ENCODE measurements around the gene HHIPL2. TPM values are rescaled to one million over a fixed set of nuclear protein-coding genes. Genes with fewer than 3 reads are reported as not detected.

The HHIPL2 gene
- total RNA-seq, 1 donor = not detected

- no peak for TF ChIP-seq CTCF (IDR thresholded peaks at IDR 0.05; ENCODE audit: insufficient read depth, low read depth, low read length)
- no peak for DNase-seq (ENCODE audit: low read depth)
- H3K4me3 ChIP-seq (ENCODE audit: low read depth, low read length) = no peak overlapping the region
Observed at GRCh38 chr1:222586842-222587241, 38.9 kb upstream of the HHIPL2 start.

- no peak for TF ChIP-seq CTCF (IDR thresholded peaks at IDR 0.05; ENCODE audit: insufficient read depth, low read depth, low read length)
- DNase-seq (ENCODE audit: low read depth) = no peak
- H3K4me3 ChIP-seq (ENCODE audit: low read depth, low read length) = no peak overlapping the region
Observed at GRCh38 chr1:222583079-222583478, 35.2 kb upstream of the HHIPL2 start.

GRCh38 chr1:222582099-222582774 is 34.3 kb upstream of the HHIPL2 start:
- TF ChIP-seq CTCF (IDR thresholded peaks at IDR 0.05; ENCODE audit: insufficient read depth, low read depth, low read length) = no peak
- peak; percentile 17 for DNase-seq (ENCODE audit: low read depth)
- no peak overlapping the region for H3K4me3 ChIP-seq (ENCODE audit: low read depth, low read length)

GRCh38 chr1:222579316-222579715 is 31.4 kb upstream of the HHIPL2 start:
- no peak overlapping the region for H3K4me3 ChIP-seq (ENCODE audit: low read depth, low read length)
- no peak for TF ChIP-seq CTCF (IDR thresholded peaks at IDR 0.05; ENCODE audit: insufficient read depth, low read depth, low read length)
- DNase-seq (ENCODE audit: low read depth) = no peak

- no peak for DNase-seq (ENCODE audit: low read depth)
- no peak for TF ChIP-seq CTCF (IDR thresholded peaks at IDR 0.05; ENCODE audit: insufficient read depth, low read depth, low read length)
- no peak overlapping the region for H3K4me3 ChIP-seq (ENCODE audit: low read depth, low read length)
Observed at GRCh38 chr1:222570837-222571236, 22.9 kb upstream of the HHIPL2 start.

GRCh38 chr1:222561656-222562055 is 13.8 kb upstream of the HHIPL2 start:
- DNase-seq (ENCODE audit: low read depth) = no peak
- H3K4me3 ChIP-seq (ENCODE audit: low read depth, low read length) = no peak overlapping the region
- no peak for TF ChIP-seq CTCF (IDR thresholded peaks at IDR 0.05; ENCODE audit: insufficient read depth, low read depth, low read length)

- no peak for TF ChIP-seq CTCF (IDR thresholded peaks at IDR 0.05; ENCODE audit: insufficient read depth, low read depth, low read length)
- DNase-seq (ENCODE audit: low read depth) = no peak
- H3K4me3 ChIP-seq (ENCODE audit: low read depth, low read length) = no peak overlapping the region
Observed at GRCh38 chr1:222557574-222557973, 9.7 kb upstream of the HHIPL2 start.

Data from fibroblast of villous mesenchyme (primary cell).